ENCODE results near the gene ACAA2. TPM values are rescaled to one million over a fixed set of nuclear protein-coding genes. Genes with fewer than 3 reads are reported as not detected.

Gene ACAA2
- polyA plus RNA-seq, 1 experiment: 14.1 TPM

DNA sequence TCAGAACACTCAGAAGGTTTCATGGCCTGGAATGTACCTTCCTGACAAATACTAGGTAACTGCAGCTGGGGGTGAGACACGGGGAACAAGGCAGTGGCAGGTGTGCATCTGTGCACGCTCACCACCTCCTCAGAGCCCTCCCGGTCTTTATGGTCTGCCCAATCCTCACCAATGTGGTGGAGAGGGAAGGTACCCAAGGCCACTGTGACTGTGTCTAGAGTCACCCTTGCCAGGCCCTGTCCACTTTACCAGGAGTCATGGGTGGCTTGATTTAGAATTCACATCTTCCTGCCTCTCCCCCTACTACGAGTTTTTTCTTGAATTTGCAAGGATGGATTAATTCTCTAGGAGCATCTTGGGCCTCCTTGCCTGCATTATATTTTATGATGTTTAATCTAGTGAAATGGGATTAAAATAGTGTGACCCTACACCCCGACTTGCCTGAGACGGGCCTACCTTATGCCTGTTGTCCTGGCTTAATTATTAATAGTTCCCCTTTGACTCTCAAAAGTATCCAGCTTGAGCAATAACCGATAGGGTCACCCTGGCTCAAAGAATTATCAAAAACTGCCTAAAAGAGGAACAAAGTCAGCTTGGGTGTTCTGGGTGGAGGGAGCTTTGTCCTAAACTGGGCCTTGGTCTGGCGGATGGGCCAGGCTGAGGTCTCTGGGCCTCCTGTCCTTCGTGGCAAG is 56.5 kb downstream of the ACAA2 start:
- TF ChIP-seq, protein P1, sequence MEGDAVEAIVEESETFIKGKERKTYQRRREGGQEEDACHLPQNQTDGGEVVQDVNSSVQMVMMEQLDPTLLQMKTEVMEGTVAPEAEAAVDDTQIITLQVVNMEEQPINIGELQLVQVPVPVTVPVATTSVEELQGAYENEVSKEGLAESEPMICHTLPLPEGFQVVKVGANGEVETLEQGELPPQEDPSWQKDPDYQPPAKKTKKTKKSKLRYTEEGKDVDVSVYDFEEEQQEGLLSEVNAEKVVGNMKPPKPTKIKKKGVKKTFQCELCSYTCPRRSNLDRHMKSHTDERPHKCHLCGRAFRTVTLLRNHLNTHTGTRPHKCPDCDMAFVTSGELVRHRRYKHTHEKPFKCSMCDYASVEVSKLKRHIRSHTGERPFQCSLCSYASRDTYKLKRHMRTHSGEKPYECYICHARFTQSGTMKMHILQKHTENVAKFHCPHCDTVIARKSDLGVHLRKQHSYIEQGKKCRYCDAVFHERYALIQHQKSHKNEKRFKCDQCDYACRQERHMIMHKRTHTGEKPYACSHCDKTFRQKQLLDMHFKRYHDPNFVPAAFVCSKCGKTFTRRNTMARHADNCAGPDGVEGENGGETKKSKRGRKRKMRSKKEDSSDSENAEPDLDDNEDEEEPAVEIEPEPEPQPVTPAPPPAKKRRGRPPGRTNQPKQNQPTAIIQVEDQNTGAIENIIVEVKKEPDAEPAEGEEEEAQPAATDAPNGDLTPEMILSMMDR (IDR thresholded peaks at IDR 0.05; ENCODE audit: insufficient read depth, low read depth, low read length): no peak
- ChIA-PET CTCF (no interaction called here), POLR2A (no interaction called here)
- Histone ChIP-seq H3K4me3 (ENCODE audit: low read depth, low read length) (no peak overlapping the region), H3K36me3 (ENCODE audit: control insufficient read depth, insufficient read depth, low read length) (no peaks in the 10 kb centered on the region), H3K27me3 (ENCODE audit: control insufficient read depth, insufficient read depth, low read length) (peaks cover 9% of the 10 kb centered on the region)
- DNase-seq (ENCODE audit: low read depth): no peak

DNA sequence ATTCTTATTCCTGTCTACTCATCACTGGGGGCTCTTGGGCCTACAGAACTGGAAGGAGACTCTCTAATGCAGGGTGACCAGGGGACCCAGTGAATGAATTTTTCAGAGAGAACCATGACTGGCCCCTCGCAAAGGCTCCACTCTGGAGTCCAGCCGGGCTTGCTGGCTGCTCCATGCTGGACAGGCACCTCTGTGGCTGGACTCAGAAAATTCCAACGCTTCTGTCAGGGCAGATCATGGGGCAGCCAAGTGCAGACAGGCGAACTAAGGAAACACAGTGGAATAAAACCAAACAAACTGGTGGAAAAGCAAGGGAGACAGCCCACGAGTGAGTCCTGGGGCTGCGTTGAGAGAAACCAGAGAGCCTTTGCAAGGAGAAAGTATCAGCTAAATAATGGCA is 57.2 kb downstream of the ACAA2 start:
- H3K36me3 ChIP-seq (ENCODE audit: control insufficient read depth, insufficient read depth, low read length): no peaks in the 10 kb centered on the region
- H3K27me3 ChIP-seq (ENCODE audit: control insufficient read depth, insufficient read depth, low read length): peaks cover 12% of the 10 kb centered on the region
- no peak overlapping the region for H3K4me3 ChIP-seq (ENCODE audit: low read depth, low read length)
- ChIA-PET POLR2A (no interaction called here), CTCF (no interaction called here)
- DNase-seq (ENCODE audit: low read depth): no peak
- TF ChIP-seq, protein P1 (IDR thresholded peaks at IDR 0.05; ENCODE audit: insufficient read depth, low read depth, low read length): no peak

DNA sequence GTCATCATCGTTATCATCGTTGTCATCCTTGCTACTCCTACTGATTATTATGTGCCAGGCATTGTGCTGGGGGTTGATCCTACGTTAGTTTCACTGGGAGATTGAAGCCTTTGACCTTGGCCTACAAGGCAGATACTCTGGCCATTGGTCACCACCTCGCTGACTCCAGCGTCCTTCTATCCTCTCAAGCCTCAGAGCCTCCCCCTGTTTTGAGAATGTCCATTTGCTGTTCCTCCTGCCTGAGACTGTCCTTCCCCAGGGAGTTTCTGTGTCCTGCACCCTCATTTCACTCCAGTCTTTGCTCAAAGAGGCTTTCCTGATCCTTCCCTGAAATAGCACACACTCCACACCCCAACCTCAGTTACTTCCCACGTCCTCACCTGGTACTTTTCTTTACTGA is 57.8 kb downstream of the ACAA2 start:
- ChIA-PET POLR2A (no interaction called here), CTCF (interaction anchor here (1.1 kb wide), 1 partner anchor 10 kb away, joined by 3 read pairs; no protein-coding TSS in a partner anchor)
- DNase-seq (ENCODE audit: low read depth): no peak

DNA sequence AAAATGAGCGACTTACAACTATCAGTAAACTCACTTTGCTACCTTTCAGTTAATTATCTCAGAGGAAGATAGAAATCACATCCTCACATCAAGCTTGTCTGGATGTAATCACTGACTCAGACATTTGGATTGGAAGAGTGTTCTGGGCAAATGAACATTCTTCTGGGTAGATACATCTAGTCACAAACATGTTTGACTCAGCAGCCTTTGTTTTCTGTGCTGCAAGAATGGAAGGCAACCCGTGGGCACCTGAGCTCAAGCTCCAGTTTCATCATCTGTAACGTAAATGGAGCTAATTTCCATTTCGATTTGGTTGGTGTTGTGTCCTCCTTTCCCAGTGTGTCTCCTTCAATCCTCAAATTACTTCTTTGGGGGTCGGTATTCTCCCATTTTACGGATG is 58.5 kb downstream of the ACAA2 start:
- H3K27me3 ChIP-seq (ENCODE audit: control insufficient read depth, insufficient read depth, low read length): peaks cover 13% of the 10 kb centered on the region
- CTCF ChIA-PET: interaction anchor here (1.1 kb wide), 1 partner anchor 10 kb away, joined by 3 read pairs; no protein-coding TSS in a partner anchor
- POLR2A ChIA-PET: no interaction called here
- no peaks in the 10 kb centered on the region for H3K36me3 ChIP-seq (ENCODE audit: control insufficient read depth, insufficient read depth, low read length)
- no peak overlapping the region for H3K4me3 ChIP-seq (ENCODE audit: low read depth, low read length)
- TF ChIP-seq, protein P1 (IDR thresholded peaks at IDR 0.05; ENCODE audit: insufficient read depth, low read depth, low read length): no peak
- no peak for DNase-seq (ENCODE audit: low read depth)

More for the DNA sequence above, 57.8 kb downstream of the ACAA2 start:
- TF ChIP-seq, protein P1 (IDR thresholded peaks at IDR 0.05; ENCODE audit: insufficient read depth, low read depth, low read length): no peak
- no peaks in the 10 kb centered on the region for H3K36me3 ChIP-seq (ENCODE audit: control insufficient read depth, insufficient read depth, low read length)
- H3K27me3 ChIP-seq (ENCODE audit: control insufficient read depth, insufficient read depth, low read length): peaks cover 13% of the 10 kb centered on the region
- H3K4me3 ChIP-seq (ENCODE audit: low read depth, low read length): no peak overlapping the region

DNA sequence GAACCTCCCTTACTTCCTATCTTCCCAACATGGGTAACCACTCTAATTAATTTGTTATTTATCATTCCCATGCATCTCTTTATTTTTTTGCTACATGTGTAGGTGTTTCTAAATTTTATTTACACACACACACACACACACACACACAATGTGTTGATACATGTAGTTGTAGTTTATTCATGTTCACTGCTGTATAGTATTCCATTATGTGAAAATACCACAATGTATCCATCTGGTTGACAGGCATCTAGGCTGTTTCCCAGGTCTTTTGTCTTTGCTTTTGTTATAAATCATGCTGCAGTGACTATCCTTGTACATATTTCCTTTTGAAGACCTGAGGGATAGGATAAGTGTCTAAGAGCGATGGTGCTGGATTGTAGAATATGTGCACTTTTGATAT is 59.7 kb downstream of the ACAA2 start:
- DNase-seq (ENCODE audit: low read depth): no peak
- TF ChIP-seq, protein P1 (IDR thresholded peaks at IDR 0.05; ENCODE audit: insufficient read depth, low read depth, low read length): no peak
- H3K27me3 ChIP-seq (ENCODE audit: control insufficient read depth, insufficient read depth, low read length): peaks cover 13% of the 10 kb centered on the region
- ChIA-PET CTCF (no interaction called here), POLR2A (no interaction called here)
- H3K4me3 ChIP-seq (ENCODE audit: low read depth, low read length): no peak overlapping the region
- no peaks in the 10 kb centered on the region for H3K36me3 ChIP-seq (ENCODE audit: control insufficient read depth, insufficient read depth, low read length)
